Spleen (tissue), 11 donors: ENCODE results near the gene EPHB4. TPM values are rescaled to one million over a fixed set of nuclear protein-coding genes. Genes with fewer than 3 reads are reported as not detected.

Experiments
- DNase-seq: peaks from one replicate; pipeline ENCODE4 v3.0.0-alpha.2; 2020
- H3K27ac ChIP-seq, 8 donors: fragments of 200-600 bp; sonication (generic) in 7 of 8; 1 replicate in 4 of 8; 2 replicates in 4 of 8; pipeline versions ENCODE4 v1.5.0 to v1.8.0; 2016 to 2021; ENCODE audit warnings: inconsistent platforms in 4 of 8, mild to moderate bottlenecking in 4 of 8, moderate library complexity in 1 of 8
- H3K27me3 ChIP-seq, 7 donors: fragments of 200-600 bp; sonication (generic) in 6 of 7; replicated peaks in 1 of 7; 1 replicate in 4 of 7; 2 replicates in 3 of 7; pipeline versions ENCODE4 v1.5.0 to v1.8.0; 2016 to 2021; ENCODE audit warnings: inconsistent platforms in 3 of 7, mild to moderate bottlenecking in 1 of 7
- H3K36me3 ChIP-seq, 6 donors: fragments of 200-600 bp; sonication (generic) in 5 of 6; 1 replicate in 4 of 6; 2 replicates in 2 of 6; pipeline versions ENCODE4 v1.5.0 to v1.8.0; 2016 to 2021; ENCODE audit warnings: inconsistent platforms in 2 of 6
- H3K4me1 ChIP-seq, 6 donors: fragments of 200-600 bp; sonication (generic) in 5 of 6; 1 replicate in 3 of 6; 2 replicates in 3 of 6; pipeline versions ENCODE4 v1.5.0 to v1.8.0; 2016 to 2021; ENCODE audit warnings: inconsistent platforms in 3 of 6
- H3K4me3 ChIP-seq, 8 donors: fragments of 200-600 bp; sonication (generic) in 7 of 8; 1 replicate in 4 of 8; 2 replicates in 4 of 8; pipeline versions ENCODE4 v1.5.0 to v1.8.0; 2016 to 2021; ENCODE audit warnings: inconsistent platforms in 4 of 8, mild to moderate bottlenecking in 4 of 8, moderate library complexity in 2 of 8
- H3K9me3 ChIP-seq, 8 donors: fragments of 200-600 bp; sonication (generic) in 7 of 8; 1 replicate in 4 of 8; 2 replicates in 4 of 8; pipeline versions ENCODE4 v1.5.0 to v1.8.0; 2016 to 2021; ENCODE audit warnings: inconsistent platforms in 4 of 8
- CTCF ChIP-seq, 11 experiments: fragments of 200-600 bp in 7 of 11; fragments of 450-650 bp in 4 of 11; sonication (generic) in 4 of 11; IDR thresholded peaks in 8 of 11; conservative IDR thresholded peaks in 3 of 11; 1 replicate in 7 of 11; 2 replicates in 4 of 11; pipeline versions ENCODE4 v1.4.0 to v1.8.0; 2016 to 2021; ENCODE audit warnings: antibody characterized with exemption in 11 of 11, inconsistent platforms in 4 of 11, mild to moderate bottlenecking in 1 of 11
- POLR2A ChIP-seq, 3 donors: fragments of 450-650 bp; IDR thresholded peaks; one replicate each; pipeline ENCODE4 v1.5.1; 2017; ENCODE audit warnings: antibody characterized with exemption in 3 of 3, mild to moderate bottlenecking in 1 of 3
- POLR2AphosphoS5 ChIP-seq, 3 donors: sonication (generic); formaldehyde crosslinking; IDR thresholded peaks; one replicate each; pipeline ENCODE4 v1.5.1; 2017; ENCODE audit warnings: antibody characterized with exemption in 3 of 3
- WGBS, 5 donors: extraction: QIAGEN DNeasy Blood & Tissue Kit in 3 of 5; methylation state at CpG; one replicate each; pipeline versions ENCODE4 v1.1.5 to v1.1.7; 2013 to 2018; 5-methylcytosine and 5-hydroxymethylcytosine counted together
- intact Hi-C: fragments of 100-400 bp; cut with DNase I; formaldehyde crosslinking; loops from one replicate; pipeline ENCODE4 v1.15.0; 2023; ENCODE audit warnings: low total_unique reads
- polyA plus RNA-seq, 3 donors: library from polyadenylated mRNA; stranded (reverse); fragments of 200-250 nt; gene quantifications; one replicate each; pipeline ENCODE4 v1.2.1, GENCODE V29; 2013
- total RNA-seq, 7 donors: library from RNA; depleted of rRNA in 3 of 7; stranded (reverse); fragments of >200 nt in 3 of 7; fragmentation: NEBNext Ultra II Directional in 4 of 7; extraction: Animal tissue kit (Norgen Biotek cat#: 25700) in 4 of 7; gene quantifications; one replicate each; pipeline versions ENCODE4 v1.1.0 to v1.2.1, GENCODE V29; 2016 to 2021
- donor health status: healthy with polysubstance abuse.
- donor health status: DM: no; HTN: no; CAD: no; lungs with moderate emphysema.
- donor health status: DM: no; HTN: no; CAD: no.
- donor health status: Bipolar disorder and iron deficiency.
- donor health status: healthy.
- donor health status: DM: no; HTN: no; CAD: no.
- donor health status: DM: yes; HTN: yes; CAD: no.

The EPHB4 gene
- total and polyA plus RNA-seq, 10 donors: 14.8 to 157 (median 101) TPM

GRCh38 chr7:100785878-100786277 lies 41.4 kb downstream of the EPHB4 start:
- Histone ChIP-seq H3K27me3 (peaks cover 0 to 50% (median 4%) of the 10 kb centered on the region in 7 donors), H3K36me3 (no peaks in the 10 kb centered on the region), H3K9me3 (peaks cover 0 to 9% (median 3%) of the 10 kb centered on the region in 8 donors), H3K27ac (no peak overlapping the region), H3K4me3 (peak overlapping the region in 1 of 8 donors; percentile 17), H3K4me1 (no peaks in the 10 kb centered on the region)
- DNase-seq: no peak
- intact Hi-C loops: no loop called here
- no peak for TF ChIP-seq CTCF (IDR thresholded peaks at IDR 0.05 in 8 of 11, conservative IDR thresholded peaks at IDR 0.05 in 3 of 11)
- no peak for TF ChIP-seq POLR2A (IDR thresholded peaks at IDR 0.05)
- TF ChIP-seq POLR2AphosphoS5 (IDR thresholded peaks at IDR 0.05): no peak
- 25 to 54% (median 37%) methylated on average over 12 to 17 of the region's 17 CpGs for WGBS, 5 donors

GRCh38 chr7:100783804-100784203 lies 43.5 kb downstream of the EPHB4 start:
- Histone ChIP-seq H3K4me3 (no peak overlapping the region), H3K36me3 (no peaks in the 10 kb centered on the region), H3K4me1 (no peaks in the 10 kb centered on the region), H3K9me3 (peaks cover 0 to 9% (median 3%) of the 10 kb centered on the region in 8 donors), H3K27ac (no peak overlapping the region), H3K27me3 (peaks cover 0 to 52% (median 4%) of the 10 kb centered on the region in 7 donors)
- no peak for DNase-seq
- intact Hi-C loops: no loop called here
- 93 to 98% (median 95%) methylated on average over 2 of the region's 2 CpGs for WGBS, 5 donors
- TF ChIP-seq POLR2A (IDR thresholded peaks at IDR 0.05) (no peak), CTCF (IDR thresholded peaks at IDR 0.05 in 8 of 11, conservative IDR thresholded peaks at IDR 0.05 in 3 of 11) (no peak), POLR2AphosphoS5 (IDR thresholded peaks at IDR 0.05) (no peak)

GRCh38 chr7:100781255-100781654 lies 46.1 kb downstream of the EPHB4 start:
- no peak for TF ChIP-seq CTCF (IDR thresholded peaks at IDR 0.05 in 8 of 11, conservative IDR thresholded peaks at IDR 0.05 in 3 of 11)
- no peak for TF ChIP-seq POLR2AphosphoS5 (IDR thresholded peaks at IDR 0.05)
- TF ChIP-seq POLR2A (IDR thresholded peaks at IDR 0.05): no peak
- H3K27ac ChIP-seq: no peak overlapping the region
- H3K4me1 ChIP-seq: no peaks in the 10 kb centered on the region
- H3K4me3 ChIP-seq: no peak overlapping the region
- no peaks in the 10 kb centered on the region for H3K36me3 ChIP-seq
- DNase-seq: no peak
- WGBS, 5 donors: 60 to 74% (median 67%) methylated on average over 7 of the region's 7 CpGs
- H3K9me3 ChIP-seq: peaks cover 0 to 9% (median 3%) of the 10 kb centered on the region in 8 donors
- intact Hi-C loops: no loop called here
- H3K27me3 ChIP-seq: peaks cover 0 to 43% (median 4%) of the 10 kb centered on the region in 7 donors

- H3K4me1 ChIP-seq: no peaks in the 10 kb centered on the region
- H3K27ac ChIP-seq: no peak overlapping the region
- intact Hi-C loops: no loop called here
- WGBS, 5 donors: 67 to 77% (median 76%) methylated on average over 17 of the region's 17 CpGs
- H3K36me3 ChIP-seq: no peaks in the 10 kb centered on the region
- peaks cover 0 to 33% (median 0%) of the 10 kb centered on the region in 7 donors for H3K27me3 ChIP-seq
- TF ChIP-seq CTCF (IDR thresholded peaks at IDR 0.05 in 8 of 11, conservative IDR thresholded peaks at IDR 0.05 in 3 of 11): no peak
- H3K4me3 ChIP-seq: no peak overlapping the region
- peaks cover 0 to 7% (median 3%) of the 10 kb centered on the region in 8 donors for H3K9me3 ChIP-seq
- no peak for DNase-seq
These were observed 48.0 kb downstream of the EPHB4 start for GRCh38 chr7:100779359-100779758.
